ENCODE measurements around the gene GRK1. TPM values are rescaled to one million over a fixed set of nuclear protein-coding genes. Genes with fewer than 3 reads are reported as not detected.

The GRK1 gene
- total RNA-seq, 3 donors from 2014 or later: not detected

- no peaks in the 10 kb centered on the region for H3K36me3 ChIP-seq
- no peak overlapping the region for H3K4me3 ChIP-seq
- H3K4me1 ChIP-seq: no peaks in the 10 kb centered on the region
- TF ChIP-seq POLR2AphosphoS5 (IDR thresholded peaks at IDR 0.05): no peak
- no peak for TF ChIP-seq POLR2A (IDR thresholded peaks at IDR 0.05)
- TF ChIP-seq, protein P1, sequence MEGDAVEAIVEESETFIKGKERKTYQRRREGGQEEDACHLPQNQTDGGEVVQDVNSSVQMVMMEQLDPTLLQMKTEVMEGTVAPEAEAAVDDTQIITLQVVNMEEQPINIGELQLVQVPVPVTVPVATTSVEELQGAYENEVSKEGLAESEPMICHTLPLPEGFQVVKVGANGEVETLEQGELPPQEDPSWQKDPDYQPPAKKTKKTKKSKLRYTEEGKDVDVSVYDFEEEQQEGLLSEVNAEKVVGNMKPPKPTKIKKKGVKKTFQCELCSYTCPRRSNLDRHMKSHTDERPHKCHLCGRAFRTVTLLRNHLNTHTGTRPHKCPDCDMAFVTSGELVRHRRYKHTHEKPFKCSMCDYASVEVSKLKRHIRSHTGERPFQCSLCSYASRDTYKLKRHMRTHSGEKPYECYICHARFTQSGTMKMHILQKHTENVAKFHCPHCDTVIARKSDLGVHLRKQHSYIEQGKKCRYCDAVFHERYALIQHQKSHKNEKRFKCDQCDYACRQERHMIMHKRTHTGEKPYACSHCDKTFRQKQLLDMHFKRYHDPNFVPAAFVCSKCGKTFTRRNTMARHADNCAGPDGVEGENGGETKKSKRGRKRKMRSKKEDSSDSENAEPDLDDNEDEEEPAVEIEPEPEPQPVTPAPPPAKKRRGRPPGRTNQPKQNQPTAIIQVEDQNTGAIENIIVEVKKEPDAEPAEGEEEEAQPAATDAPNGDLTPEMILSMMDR (IDR thresholded peaks at IDR 0.05): no peak
- intact Hi-C loops (cut with DNase I; ENCODE audit: low total_unique reads): no loop called here
- no peaks in the 10 kb centered on the region for H3K27me3 ChIP-seq
- DNase-seq (ENCODE audit: low spot score in 2 of 2): peak in 1 of 2 donors; percentile 43
- no peaks in the 10 kb centered on the region for H3K9me3 ChIP-seq
- no peak overlapping the region for H3K27ac ChIP-seq
These were observed 32.0 kb upstream of the GRK1 start for GRCh38 chr13:113635048-113635420.

GRCh38 chr13:113635709-113636108 is 31.3 kb upstream of the GRK1 start:
- intact Hi-C loops (cut with DNase I; ENCODE audit: low total_unique reads): no loop called here
- H3K36me3 ChIP-seq: no peaks in the 10 kb centered on the region

DNA sequence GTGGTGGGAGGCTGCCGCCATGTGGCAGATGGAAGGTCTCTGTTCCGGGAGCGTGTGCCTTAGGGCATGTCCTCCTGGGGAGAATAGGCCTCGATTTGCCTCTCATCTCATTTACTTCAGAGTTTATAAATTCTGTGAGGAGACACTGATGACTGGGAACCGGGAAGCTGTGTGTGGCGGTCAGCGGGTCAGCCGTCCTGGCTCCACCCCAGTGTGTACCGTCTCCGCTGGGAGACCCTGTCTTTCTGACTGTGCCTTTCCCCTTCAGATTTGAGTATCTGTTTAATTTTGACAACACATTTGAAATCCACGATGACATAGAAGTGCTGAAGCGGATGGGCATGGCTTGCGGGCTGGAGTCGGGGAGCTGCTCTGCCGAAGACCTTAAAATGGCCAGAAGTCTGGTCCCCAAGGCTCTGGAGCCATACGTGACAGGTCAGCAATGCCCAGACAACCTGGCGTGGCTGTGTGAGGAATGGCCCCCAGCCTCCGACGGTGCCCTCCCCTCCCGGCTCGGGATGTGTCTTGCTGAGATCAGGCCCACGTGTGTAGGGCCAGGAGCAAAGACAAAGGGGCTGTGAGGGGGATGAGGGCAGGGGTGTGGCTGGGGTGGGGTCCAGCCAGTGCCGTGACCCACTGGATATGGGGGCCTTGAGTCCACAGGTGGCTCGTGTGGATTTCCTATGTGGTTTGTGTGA is 30.6 kb upstream of the GRK1 start:
- no peak overlapping the region for H3K4me3 ChIP-seq
- H3K4me1 ChIP-seq: no peaks in the 10 kb centered on the region
- no peaks in the 10 kb centered on the region for H3K36me3 ChIP-seq
- TF ChIP-seq POLR2AphosphoS5 (IDR thresholded peaks at IDR 0.05) (no peak), POLR2A (IDR thresholded peaks at IDR 0.05) (no peak)
- TF ChIP-seq, protein P1 (IDR thresholded peaks at IDR 0.05): no peak
- H3K27ac ChIP-seq: no peak overlapping the region
- DNase-seq (ENCODE audit: low spot score in 2 of 2): peak in 1 of 2 donors; percentile 37
- no peaks in the 10 kb centered on the region for H3K9me3 ChIP-seq
- H3K27me3 ChIP-seq: no peaks in the 10 kb centered on the region
- intact Hi-C loops (cut with DNase I; ENCODE audit: low total_unique reads): no loop called here

More at GRCh38 chr13:113635709-113636108, 31.3 kb upstream of the GRK1 start:
- Histone ChIP-seq H3K4me1 (no peaks in the 10 kb centered on the region), H3K9me3 (no peaks in the 10 kb centered on the region), H3K4me3 (no peak overlapping the region), H3K27ac (no peak overlapping the region), H3K27me3 (no peaks in the 10 kb centered on the region)
- DNase-seq (ENCODE audit: low spot score in 2 of 2): peak in 1 of 2 donors; percentile 38
- TF ChIP-seq, protein P1 (IDR thresholded peaks at IDR 0.05): no peak
- TF ChIP-seq POLR2AphosphoS5 (IDR thresholded peaks at IDR 0.05): no peak
- no peak for TF ChIP-seq POLR2A (IDR thresholded peaks at IDR 0.05)

- TF ChIP-seq, protein P1 (IDR thresholded peaks at IDR 0.05): no peak
- TF ChIP-seq POLR2A (IDR thresholded peaks at IDR 0.05) (no peak), POLR2AphosphoS5 (IDR thresholded peaks at IDR 0.05) (no peak)
- Histone ChIP-seq H3K9me3 (no peaks in the 10 kb centered on the region), H3K36me3 (no peaks in the 10 kb centered on the region), H3K4me1 (no peaks in the 10 kb centered on the region), H3K27ac (no peak overlapping the region), H3K27me3 (no peaks in the 10 kb centered on the region), H3K4me3 (no peak overlapping the region)
- DNase-seq (ENCODE audit: low spot score in 2 of 2): peak in 1 of 2 donors; percentile 31
- intact Hi-C loops (cut with DNase I; ENCODE audit: low total_unique reads): no loop called here
These were observed 29.5 kb upstream of the GRK1 start for GRCh38 chr13:113637262-113638160.

Data from breast epithelium (tissue), 4 donors.